Natural killer cell (primary cell): ENCODE measurements around the gene CARD6. TPM values are rescaled to one million over a fixed set of nuclear protein-coding genes. Genes with fewer than 3 reads are reported as not detected.

ENCODE experiments used
- ATAC-seq, 3 donors: fragments of 150-1000 bp in 2 of 3; fragments of 200-7000 bp in 1 of 3; cut with Tn5 transposase; 1 replicate in 1 of 3; 2 replicates in 2 of 3; pipeline ENCODE4 v1.10.0; 2021; ENCODE audit warnings: mild to moderate bottlenecking in 2 of 3, moderate library complexity in 2 of 3
- DNase-seq, 2 donors: peaks; one replicate each; pipeline versions ENCODE4 v3.0.0 to v3.0.0-alpha.2; 2013 to 2021; ENCODE audit warnings: mixed read lengths in 1 of 2
- H3K27ac ChIP-seq: one replicate; pipeline ENCODE4 v1.5.1; 2013; ENCODE audit warnings: mild to moderate bottlenecking, low read length
- H3K27me3 ChIP-seq: one replicate; pipeline ENCODE4 v1.6.1; 2013; ENCODE audit warnings: low read length; ENCODE audit not compliant: control insufficient read depth, insufficient read depth
- H3K36me3 ChIP-seq: one replicate; pipeline ENCODE4 v1.6.1; 2013; ENCODE audit warnings: low read length; ENCODE audit not compliant: control insufficient read depth, insufficient read depth
- H3K4me1 ChIP-seq: one replicate; pipeline ENCODE4 v1.6.1; 2013; ENCODE audit warnings: low read length; ENCODE audit not compliant: control insufficient read depth, insufficient read depth
- H3K4me3 ChIP-seq: one replicate; pipeline ENCODE4 v1.5.1; 2013; ENCODE audit warnings: low read length
- H3K9me3 ChIP-seq: one replicate; pipeline ENCODE4 v1.6.1; 2013; ENCODE audit warnings: low read length; ENCODE audit not compliant: control insufficient read depth, insufficient read depth
- H3K27ac Mint-ChIP-seq, 2 donors: one replicate each; pipeline ENCODE4 v1.8.0; 2022; ENCODE audit warnings: mild to moderate bottlenecking in 2 of 2, mixed read lengths in 2 of 2, moderate library complexity in 1 of 2
- H3K27me3 Mint-ChIP-seq, 2 donors: one replicate each; pipeline ENCODE4 v1.8.0; 2022; ENCODE audit warnings: low read depth in 2 of 2, mixed read lengths in 2 of 2
- H3K36me3 Mint-ChIP-seq: one replicate; pipeline ENCODE4 v1.8.0; 2022; ENCODE audit warnings: mixed read lengths
- H3K4me1 Mint-ChIP-seq, 2 donors: one replicate each; pipeline ENCODE4 v1.8.0; 2022; ENCODE audit warnings: mixed read lengths in 2 of 2
- H3K4me3 Mint-ChIP-seq: one replicate; pipeline ENCODE4 v1.8.0; 2022; ENCODE audit warnings: mild to moderate bottlenecking, moderate library complexity, mixed read lengths
- H3K9me3 Mint-ChIP-seq, 2 donors: one replicate each; pipeline ENCODE4 v1.8.0; 2022; ENCODE audit warnings: mixed read lengths in 2 of 2
- CTCF ChIP-seq: fragments of 200-600 bp; IDR thresholded peaks from one replicate; pipeline ENCODE4 v1.8.0; 2022; ENCODE audit warnings: antibody characterized with exemption
- WGBS: methylation state at CpG from one replicate; pipeline ENCODE4 v1.1.7; 2013; ENCODE audit warnings: missing lambda C conversion rate; ENCODE audit not compliant: insufficient coverage; 5-methylcytosine and 5-hydroxymethylcytosine counted together
- intact Hi-C: fragments of 100-400 bp; cut with micrococcal nuclease; formaldehyde crosslinking; loops from one replicate; pipeline ENCODE4 v1.14.2; 2022
- total RNA-seq, 4 donors: library from RNA; stranded (reverse); fragments of 120-200 nt in 1 of 4; gene quantifications; one replicate each; pipeline versions ENCODE4 v1.2.3 to v1.2.4, GENCODE V29; 2013 to 2022

The CARD6 gene
- total RNA-seq, 3 donors from 2014 or later (not counting 1 experiment from before 2014, with no cell fraction given): 3.4 to 5.2 (median 3.9) TPM

- ATAC-seq (no peak), DNase-seq (no peak)
- Histone ChIP-seq H3K36me3 (peaks cover 68% of the 10 kb centered on the region), H3K4me3 (no peak overlapping the region), H3K27me3 (no peaks in the 10 kb centered on the region), H3K9me3 (peaks cover 5% of the 10 kb centered on the region), H3K27ac (no peak overlapping the region), H3K4me1 (peaks cover 17% of the 10 kb centered on the region)
- Mint-ChIP-seq H3K27me3 (no peaks in the 10 kb centered on the region), H3K9me3 (no peaks in the 10 kb centered on the region), H3K27ac (peak overlapping the region; percentile 96 to 99), H3K36me3 (peaks cover 43% of the 10 kb centered on the region), H3K4me1 (peaks cover 64 to 76% of the 10 kb centered on the region in 2 donors), H3K4me3 (peak overlapping the region; percentile 66)
- WGBS: 82% methylated on average over 4 of the region's 4 CpGs
- intact Hi-C loops: loop anchor here (10.0 kb wide), 1 partner anchor 148 kb away; no protein-coding TSS in a partner anchor
- no peak for TF ChIP-seq CTCF
Measured at GRCh38 chr5:40832345-40832744, 8.8 kb upstream of the CARD6 start.

- peak overlapping the region; percentile 86 for H3K4me3 ChIP-seq
- peak overlapping the region; percentile 97 for H3K4me3 Mint-ChIP-seq
Measured at GRCh38 chr5:40833712-40834229, 7.4 kb upstream of the CARD6 start.

DNA sequence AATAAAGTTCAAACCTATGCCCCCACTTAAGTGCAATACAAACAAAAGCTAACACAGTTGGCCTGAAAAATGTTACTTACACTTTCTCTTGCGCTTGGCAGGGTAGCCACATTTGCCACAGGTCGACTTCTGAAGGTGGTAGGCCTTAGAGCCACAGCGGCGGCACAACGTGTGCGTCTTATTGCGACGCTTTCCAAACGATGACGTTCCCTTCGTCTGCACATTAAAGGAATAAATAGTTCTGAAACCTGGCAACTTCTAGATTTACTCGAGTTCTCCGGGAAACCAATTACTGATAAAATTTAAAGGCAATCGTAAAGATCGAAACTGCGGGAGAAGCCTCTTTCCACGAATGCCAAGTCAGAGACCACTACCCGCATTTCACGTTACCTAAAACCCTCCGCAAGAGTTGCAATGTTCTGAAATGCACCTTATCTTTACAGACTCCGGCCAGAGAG lies 6.7 kb upstream of the CARD6 start:
- peaks cover 5% of the 10 kb centered on the region for H3K9me3 ChIP-seq
- DNase-seq: peak; percentile 51 to 87
- H3K36me3 ChIP-seq: peaks cover 47% of the 10 kb centered on the region
- Mint-ChIP-seq H3K27ac (peak overlapping the region; percentile 96 to 99), H3K27me3 (no peaks in the 10 kb centered on the region), H3K9me3 (no peaks in the 10 kb centered on the region), H3K4me3 (peak overlapping the region; percentile 97), H3K36me3 (peaks cover 25% of the 10 kb centered on the region), H3K4me1 (peaks cover 51 to 56% of the 10 kb centered on the region in 2 donors)
- H3K27ac ChIP-seq: peak overlapping the region; percentile 96
- H3K4me3 ChIP-seq: peak overlapping the region; percentile 86
- no peaks in the 10 kb centered on the region for H3K27me3 ChIP-seq
- TF ChIP-seq CTCF: no peak
- under 1% methylated on average over 21 of the region's 21 CpGs for WGBS
- intact Hi-C loops: loop anchor here (1.0 to 10.0 kb wide), 2 partner anchors 36 to 150 kb away; partner anchors contain the start of gene PRKAA1
- H3K4me1 ChIP-seq: peaks cover 17% of the 10 kb centered on the region
- ATAC-seq: peak; percentile 37 to 53 (median 48)

More at GRCh38 chr5:40833712-40834229, 7.4 kb upstream of the CARD6 start:
- Mint-ChIP-seq H3K36me3 (peaks cover 31% of the 10 kb centered on the region), H3K4me1 (peaks cover 57 to 63% of the 10 kb centered on the region in 2 donors), H3K27me3 (no peaks in the 10 kb centered on the region), H3K9me3 (no peaks in the 10 kb centered on the region), H3K27ac (peak overlapping the region; percentile 96 to 99)
- WGBS: 57% methylated on average over 13 of the region's 13 CpGs
- peak overlapping the region; percentile 96 for H3K27ac ChIP-seq
- peaks cover 5% of the 10 kb centered on the region for H3K9me3 ChIP-seq
- no peak for ATAC-seq
- no peaks in the 10 kb centered on the region for H3K27me3 ChIP-seq
- peaks cover 54% of the 10 kb centered on the region for H3K36me3 ChIP-seq
- intact Hi-C loops: loop anchor here (1.0 to 10.0 kb wide), 2 partner anchors 35 to 149 kb away; partner anchors contain the start of gene PRKAA1
- peaks cover 17% of the 10 kb centered on the region for H3K4me1 ChIP-seq
- TF ChIP-seq CTCF: no peak
- DNase-seq: no peak
